ENCODE measurements around the gene MAP4K2. TPM values are rescaled to one million over a fixed set of nuclear protein-coding genes. Genes with fewer than 3 reads are reported as not detected.

MAP4K2 gene
- total RNA-seq, 1 experiment from 2014 or later, result 16.8 TPM

DNA sequence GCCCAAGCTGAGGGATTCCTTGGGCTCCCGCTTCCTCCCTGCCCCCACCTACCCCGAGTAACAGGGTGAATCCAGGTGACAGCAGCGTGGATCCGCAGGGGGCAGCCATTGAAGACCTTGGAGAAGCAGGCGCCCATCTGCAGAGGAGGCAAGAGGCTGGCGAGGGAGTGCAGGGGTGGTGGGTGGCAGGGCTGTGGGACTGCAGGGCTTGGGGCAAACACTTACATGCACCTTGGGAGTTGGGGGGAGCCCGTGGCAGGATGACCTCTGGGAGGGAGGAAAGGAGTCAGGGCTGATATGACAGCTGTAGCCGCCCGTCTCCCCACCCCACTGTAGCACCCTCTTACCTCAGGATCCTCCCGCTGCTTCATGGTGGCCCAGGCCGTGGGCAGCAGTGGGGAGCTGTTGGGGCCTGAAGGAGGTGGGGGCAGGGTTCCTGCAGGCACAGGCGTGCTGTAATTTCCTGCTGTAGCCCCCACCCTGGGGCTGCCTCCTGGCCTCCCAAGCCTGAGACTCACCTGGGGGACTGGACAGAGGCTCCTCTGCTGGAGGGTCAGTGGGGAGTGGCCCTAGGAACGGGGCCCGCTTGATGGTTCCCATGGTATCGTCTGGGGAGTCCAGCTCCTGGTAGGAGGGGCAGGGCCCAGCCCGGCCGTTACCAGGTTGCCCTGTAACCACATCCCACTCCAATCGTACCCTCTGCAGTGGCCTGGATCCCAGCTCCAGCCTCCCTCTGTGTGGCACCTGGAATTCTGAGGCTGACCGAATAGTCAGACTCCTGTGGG is 6.1 kb downstream of the MAP4K2 start:
- TF ChIP-seq, protein P1, sequence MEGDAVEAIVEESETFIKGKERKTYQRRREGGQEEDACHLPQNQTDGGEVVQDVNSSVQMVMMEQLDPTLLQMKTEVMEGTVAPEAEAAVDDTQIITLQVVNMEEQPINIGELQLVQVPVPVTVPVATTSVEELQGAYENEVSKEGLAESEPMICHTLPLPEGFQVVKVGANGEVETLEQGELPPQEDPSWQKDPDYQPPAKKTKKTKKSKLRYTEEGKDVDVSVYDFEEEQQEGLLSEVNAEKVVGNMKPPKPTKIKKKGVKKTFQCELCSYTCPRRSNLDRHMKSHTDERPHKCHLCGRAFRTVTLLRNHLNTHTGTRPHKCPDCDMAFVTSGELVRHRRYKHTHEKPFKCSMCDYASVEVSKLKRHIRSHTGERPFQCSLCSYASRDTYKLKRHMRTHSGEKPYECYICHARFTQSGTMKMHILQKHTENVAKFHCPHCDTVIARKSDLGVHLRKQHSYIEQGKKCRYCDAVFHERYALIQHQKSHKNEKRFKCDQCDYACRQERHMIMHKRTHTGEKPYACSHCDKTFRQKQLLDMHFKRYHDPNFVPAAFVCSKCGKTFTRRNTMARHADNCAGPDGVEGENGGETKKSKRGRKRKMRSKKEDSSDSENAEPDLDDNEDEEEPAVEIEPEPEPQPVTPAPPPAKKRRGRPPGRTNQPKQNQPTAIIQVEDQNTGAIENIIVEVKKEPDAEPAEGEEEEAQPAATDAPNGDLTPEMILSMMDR (IDR thresholded peaks at IDR 0.05; ENCODE audit: insufficient read depth in 1 of 2, low read depth in 1 of 2, low read length in 1 of 2, severe bottlenecking in 1 of 2, unreplicated experiment in 1 of 2), result no peak
- no TSS peak for BruUV-seq (replicated peaks)
- CTCF ChIA-PET, result no interaction called here
- H3K4me1 ChIP-seq, result peaks cover 4% of the 10 kb centered on the region; the same call in 1 of the 2 replicates
- no peaks in the 10 kb centered on the region; the same call in 1 of the 2 replicates for H3K36me3 ChIP-seq (ENCODE audit: control insufficient read depth, insufficient read depth, low read length)
- H3K27me3 ChIP-seq (replicated peaks; ENCODE audit: control insufficient read depth, insufficient read depth, low read length), result no peaks in the 10 kb centered on the region
- H3K36me3 Mint-ChIP-seq (ENCODE audit: insufficient read depth, unreplicated experiment), result no peaks in the 10 kb centered on the region
- H3K27me3 Mint-ChIP-seq (ENCODE audit: insufficient read depth, unreplicated experiment), result no peaks in the 10 kb centered on the region
- H3K27ac Mint-ChIP-seq (ENCODE audit: unreplicated experiment), result no peak overlapping the region
- H3K4me1 Mint-ChIP-seq (ENCODE audit: low read depth, unreplicated experiment), result no peaks in the 10 kb centered on the region
- no peak for DNase-seq
- H3K9me3 ChIP-seq, result no peaks in the 10 kb centered on the region
- no peak overlapping the region for H3K4me3 Mint-ChIP-seq (ENCODE audit: unreplicated experiment)
- H3K4me3 ChIP-seq (ENCODE audit: low read depth, low read length), result no peak overlapping the region
- H3K9me3 Mint-ChIP-seq (ENCODE audit: unreplicated experiment), result no peaks in the 10 kb centered on the region
- POLR2A ChIA-PET, result no interaction called here
- intact Hi-C loops (cut with micrococcal nuclease; ENCODE audit: unreplicated experiment), result no loop called here

DNA sequence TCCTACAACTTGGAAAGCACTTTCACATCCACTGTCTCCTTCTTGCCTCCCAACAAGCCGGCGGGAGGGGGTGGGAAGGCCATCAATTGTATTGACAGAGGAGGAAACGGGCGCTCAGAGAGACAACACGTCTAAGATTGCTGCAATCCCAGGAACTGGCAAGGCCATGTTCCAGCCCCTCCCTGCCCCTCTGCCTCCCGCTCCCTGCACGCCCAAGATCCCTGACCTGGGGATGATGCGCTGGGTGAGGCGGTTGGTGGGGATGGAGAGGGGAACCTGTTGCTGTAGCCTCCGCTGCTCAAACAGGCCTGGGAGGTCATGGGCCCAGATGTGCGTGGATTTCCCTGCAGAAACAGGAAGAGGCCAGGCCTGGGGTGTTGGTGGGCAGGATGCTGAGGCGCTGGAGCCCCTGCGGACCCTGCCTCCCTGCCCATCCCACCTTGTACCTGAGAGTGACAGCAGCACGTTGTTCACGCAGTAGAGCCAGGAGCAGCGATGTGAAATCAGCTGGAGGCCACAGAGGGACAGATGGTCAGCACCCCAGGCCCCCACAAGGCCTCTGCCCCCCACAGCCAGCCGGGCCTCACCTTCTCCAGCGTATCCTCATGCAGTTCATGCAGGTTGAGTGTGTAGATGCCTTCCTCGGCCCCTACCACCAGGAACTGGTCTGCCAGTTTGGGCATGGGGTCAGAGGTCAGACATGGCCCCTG is 6.8 kb downstream of the MAP4K2 start:
- H3K36me3 ChIP-seq (ENCODE audit: control insufficient read depth, insufficient read depth, low read length), result no peaks in the 10 kb centered on the region; the same call in 1 of the 2 replicates
- no peak overlapping the region for H3K4me3 ChIP-seq (ENCODE audit: low read depth, low read length)
- POLR2A ChIA-PET, result no interaction called here
- H3K9me3 Mint-ChIP-seq (ENCODE audit: unreplicated experiment), result no peaks in the 10 kb centered on the region
- no peaks in the 10 kb centered on the region for H3K27me3 ChIP-seq (replicated peaks; ENCODE audit: control insufficient read depth, insufficient read depth, low read length)
- H3K4me1 Mint-ChIP-seq (ENCODE audit: low read depth, unreplicated experiment), result no peaks in the 10 kb centered on the region
- no TSS peak for BruUV-seq (replicated peaks)
- no peaks in the 10 kb centered on the region for H3K27me3 Mint-ChIP-seq (ENCODE audit: insufficient read depth, unreplicated experiment)
- H3K36me3 Mint-ChIP-seq (ENCODE audit: insufficient read depth, unreplicated experiment), result no peaks in the 10 kb centered on the region
- H3K9me3 ChIP-seq, result no peaks in the 10 kb centered on the region
- peaks cover 4% of the 10 kb centered on the region; the same call in 1 of the 2 replicates for H3K4me1 ChIP-seq
- TF ChIP-seq, protein P1 (IDR thresholded peaks at IDR 0.05; ENCODE audit: insufficient read depth in 1 of 2, low read depth in 1 of 2, low read length in 1 of 2, severe bottlenecking in 1 of 2, unreplicated experiment in 1 of 2), result no peak
- peak in 1 of 2 experiments; percentile 36 for DNase-seq
- intact Hi-C loops (cut with micrococcal nuclease; ENCODE audit: unreplicated experiment), result no loop called here
- CTCF ChIA-PET, result no interaction called here
- H3K4me3 Mint-ChIP-seq (ENCODE audit: unreplicated experiment), result no peak overlapping the region
- H3K27ac Mint-ChIP-seq (ENCODE audit: unreplicated experiment), result no peak overlapping the region

DNA sequence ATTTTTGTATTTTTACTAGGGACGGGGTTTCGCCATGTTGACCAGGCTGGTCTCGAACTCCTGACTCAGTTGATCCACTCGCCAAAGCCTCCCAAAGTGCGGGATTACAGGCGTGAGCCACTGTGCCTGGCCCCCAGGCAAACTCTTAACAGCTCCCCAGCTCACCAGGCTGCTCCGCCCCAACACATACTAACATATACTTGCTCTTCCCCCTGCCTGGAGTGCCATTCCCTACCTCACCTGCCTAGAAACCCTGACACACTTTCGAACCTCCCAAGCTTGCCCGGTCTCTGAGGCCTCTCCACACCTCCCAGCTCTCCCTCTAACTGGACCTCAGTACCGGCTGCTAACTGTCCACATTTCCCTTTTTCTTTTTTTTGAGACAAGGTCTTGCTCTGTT is 8.5 kb downstream of the MAP4K2 start:
- Mint-ChIP-seq H3K27ac (ENCODE audit: unreplicated experiment) (no peak overlapping the region), H3K9me3 (ENCODE audit: unreplicated experiment) (no peaks in the 10 kb centered on the region), H3K36me3 (ENCODE audit: insufficient read depth, unreplicated experiment) (no peaks in the 10 kb centered on the region), H3K4me3 (ENCODE audit: unreplicated experiment) (no peak overlapping the region), H3K4me1 (ENCODE audit: low read depth, unreplicated experiment) (no peaks in the 10 kb centered on the region), H3K27me3 (ENCODE audit: insufficient read depth, unreplicated experiment) (no peaks in the 10 kb centered on the region)
- Histone ChIP-seq H3K9me3 (no peaks in the 10 kb centered on the region), H3K27me3 (replicated peaks; ENCODE audit: control insufficient read depth, insufficient read depth, low read length) (no peaks in the 10 kb centered on the region), H3K4me3 (ENCODE audit: low read depth, low read length) (no peak overlapping the region), H3K36me3 (ENCODE audit: control insufficient read depth, insufficient read depth, low read length) (no peaks in the 10 kb centered on the region; the same call in 1 of the 2 replicates), H3K4me1 (peaks cover 4% of the 10 kb centered on the region; the same call in 1 of the 2 replicates)
- ChIA-PET POLR2A (interaction anchor here (0.6 kb wide), 1 partner anchor 49 kb away, joined by 3 read pairs; no protein-coding TSS in a partner anchor), CTCF (no interaction called here)
- peak in 1 of 2 experiments; percentile 29 for DNase-seq
- intact Hi-C loops (cut with micrococcal nuclease; ENCODE audit: unreplicated experiment), result no loop called here
- TF ChIP-seq, protein P1 (IDR thresholded peaks at IDR 0.05; ENCODE audit: insufficient read depth in 1 of 2, low read depth in 1 of 2, low read length in 1 of 2, severe bottlenecking in 1 of 2, unreplicated experiment in 1 of 2), result no peak
- no TSS peak for BruUV-seq (replicated peaks)
